ENCODE measurements around the gene CAMLG. TPM values are rescaled to one million over a fixed set of nuclear protein-coding genes. Genes with fewer than 3 reads are reported as not detected.

CAMLG gene
- total and polyA plus RNA-seq, 9 of the 15 experiments (the other 6 are each of a cell fraction or from before 2014, with no cell fraction given), result 11.3 to 22.0 (median 16.3) TPM

GRCh38 chr5:134738133-134738962, at the start of gene CAMLG (continued):
- TF ChIP-seq USF2 (CRISPR knock-in tag; IDR thresholded peaks at IDR 0.05), result peak; percentile 87
- TF ChIP-seq EWSR1 (IDR thresholded peaks at IDR 0.05; ENCODE audit: borderline replicate concordance, low read depth, partially characterized antibody), result no peak
- no peak for TF ChIP-seq FIP1L1 (IDR thresholded peaks at IDR 0.05; ENCODE audit: low read depth, low read length, poor library complexity, severe bottlenecking)
- TF ChIP-seq ZBTB12 (CRISPR knock-in tag; IDR thresholded peaks at IDR 0.05), result peak; percentile 94
- TF ChIP-seq ZNF253 (CRISPR knock-in tag; conservative IDR thresholded peaks at IDR 0.05), result no peak
- no peak for TF ChIP-seq ZNF23 (CRISPR knock-in tag; IDR thresholded peaks at IDR 0.05)
- no peak for TF ChIP-seq DLX4 (CRISPR knock-in tag; IDR thresholded peaks at IDR 0.05)
- TF ChIP-seq KAT8 (IDR thresholded peaks at IDR 0.05; ENCODE audit: low read depth), result no peak
- TF ChIP-seq ZNF592 (IDR thresholded peaks at IDR 0.05), result peak; percentile 62
- no peak for TF ChIP-seq TFAM (CRISPR knock-in tag; conservative IDR thresholded peaks at IDR 0.05)
- TF ChIP-seq DIDO1 (tag; IDR thresholded peaks at IDR 0.05; ENCODE audit: low read depth), result no peak
- no peak for TF ChIP-seq HMG20A (CRISPR knock-in tag; conservative IDR thresholded peaks at IDR 0.05)
- TF ChIP-seq ARHGAP35 (IDR thresholded peaks at IDR 0.05; ENCODE audit: partially characterized antibody), result no peak
- TF ChIP-seq EGR1 (conservative IDR thresholded peaks at IDR 0.05), result peak; percentile 78
- peak; percentile 50; the same call in 1 of the 2 replicates for TF ChIP-seq GATAD2B (IDR thresholded peaks at IDR 0.05; ENCODE audit: borderline replicate concordance)
- TF ChIP-seq PRPF4 (IDR thresholded peaks at IDR 0.05; ENCODE audit: insufficient read depth, low read depth, low read length, poor library complexity, severe bottlenecking), result no peak
- TF ChIP-seq ZNF639 (CRISPR knock-in tag; conservative IDR thresholded peaks at IDR 0.05 in 1 of 2, IDR thresholded peaks at IDR 0.05 in 1 of 2), result no peak; a peak in 1 of 4 replicates
- TF ChIP-seq KDM4B (IDR thresholded peaks at IDR 0.05; ENCODE audit: borderline replicate concordance in 2 of 2, low read depth in 1 of 2), result 0 out of 4 replicates have a peak, but pooled peaks of 1 of the 2 experiments have one; percentile 59
- TF ChIP-seq SMARCE1 (IDR thresholded peaks at IDR 0.05), result no peak

Data from K562 (cell line).